Activated naive CD4-positive, alpha-beta T cell treated with anti-CD3 and anti-CD28 coated beads, Interleukin-2, amount 50 U/mL, for 24 hours (primary cell): Measurements from ENCODE around the gene FOXA2.
"Not testable (repeated sequence)": the region's sequence is repeated elsewhere in the genome, so short reads cannot be mapped to it uniquely, and the experiment has no call there.

Experiments
- H3K27ac Mint-ChIP-seq: one replicate; pipeline ENCODE4 v1.8.0; 2021; ENCODE audit warnings: mild to moderate bottlenecking, mixed read lengths
- H3K27me3 Mint-ChIP-seq: one replicate; pipeline ENCODE4 v1.8.0; 2021; ENCODE audit warnings: mixed read lengths
- H3K36me3 Mint-ChIP-seq: one replicate; pipeline ENCODE4 v1.8.0; 2021; ENCODE audit warnings: mixed read lengths
- H3K4me1 Mint-ChIP-seq: one replicate; pipeline ENCODE4 v1.8.0; 2021; ENCODE audit warnings: mixed read lengths
- H3K4me3 Mint-ChIP-seq: one replicate; pipeline ENCODE4 v1.8.0; 2021; ENCODE audit warnings: mild to moderate bottlenecking, mixed read lengths
- H3K9me3 Mint-ChIP-seq: one replicate; pipeline ENCODE4 v1.8.0; 2021; ENCODE audit warnings: mixed read lengths

The FOXA2 gene

GRCh38 chr20:22562620-22563019 is 21.8 kb downstream of the FOXA2 start:
- H3K9me3 Mint-ChIP-seq: no peaks in the 10 kb centered on the region
- no peaks in the 10 kb centered on the region for H3K4me1 Mint-ChIP-seq
- H3K36me3 Mint-ChIP-seq: no peaks in the 10 kb centered on the region
- no peak overlapping the region for H3K4me3 Mint-ChIP-seq
- H3K27ac Mint-ChIP-seq: no peak overlapping the region
- peaks cover 40% of the 10 kb centered on the region for H3K27me3 Mint-ChIP-seq

- H3K36me3 Mint-ChIP-seq: no peaks in the 10 kb centered on the region
- H3K27me3 Mint-ChIP-seq: peaks cover 36% of the 10 kb centered on the region
- H3K9me3 Mint-ChIP-seq: no peaks in the 10 kb centered on the region
- H3K4me1 Mint-ChIP-seq: no peaks in the 10 kb centered on the region
- H3K27ac Mint-ChIP-seq: no peak overlapping the region
- no peak overlapping the region for H3K4me3 Mint-ChIP-seq
Measured at GRCh38 chr20:22561965-22562577, 22.3 kb downstream of the FOXA2 start.

- Mint-ChIP-seq H3K36me3 (no peaks in the 10 kb centered on the region), H3K27me3 (peaks cover 31% of the 10 kb centered on the region), H3K4me3 (no peak overlapping the region), H3K27ac (no peak overlapping the region), H3K9me3 (no peaks in the 10 kb centered on the region), H3K4me1 (no peaks in the 10 kb centered on the region)
Measured at GRCh38 chr20:22560817-22561216, 23.6 kb downstream of the FOXA2 start.

GRCh38 chr20:22559711-22560318 is 24.6 kb downstream of the FOXA2 start:
- no peaks in the 10 kb centered on the region for H3K4me1 Mint-ChIP-seq
- no peaks in the 10 kb centered on the region for H3K36me3 Mint-ChIP-seq
- no peak overlapping the region for H3K4me3 Mint-ChIP-seq
- no peak overlapping the region for H3K27ac Mint-ChIP-seq
- no peaks in the 10 kb centered on the region for H3K9me3 Mint-ChIP-seq
- H3K27me3 Mint-ChIP-seq: peaks cover 29% of the 10 kb centered on the region

GRCh38 chr20:22557403-22558276 is 26.7 kb downstream of the FOXA2 start:
- Mint-ChIP-seq H3K36me3 (no peaks in the 10 kb centered on the region), H3K4me1 (no peaks in the 10 kb centered on the region), H3K9me3 (peaks cover 9% of the 10 kb centered on the region), H3K27me3 (peaks cover 27% of the 10 kb centered on the region), H3K4me3 (no peak overlapping the region), H3K27ac (no peak overlapping the region)

- Mint-ChIP-seq H3K27ac (no peak overlapping the region), H3K9me3 (peaks cover 9% of the 10 kb centered on the region), H3K4me1 (no peaks in the 10 kb centered on the region), H3K27me3 (peaks cover 22% of the 10 kb centered on the region), H3K36me3 (no peaks in the 10 kb centered on the region), H3K4me3 (no peak overlapping the region)
Measured at GRCh38 chr20:22556565-22557056, 27.8 kb downstream of the FOXA2 start.

GRCh38 chr20:22555791-22556564 is 28.4 kb downstream of the FOXA2 start:
- Mint-ChIP-seq H3K27ac (no peak overlapping the region), H3K27me3 (peaks cover 22% of the 10 kb centered on the region), H3K4me3 (no peak overlapping the region), H3K4me1 (no peaks in the 10 kb centered on the region), H3K36me3 (no peaks in the 10 kb centered on the region), H3K9me3 (peaks cover 9% of the 10 kb centered on the region)

- Mint-ChIP-seq H3K4me1 (no peaks in the 10 kb centered on the region), H3K27ac (no peak overlapping the region), H3K27me3 (peaks cover 9% of the 10 kb centered on the region), H3K4me3 (no peak overlapping the region), H3K36me3 (no peaks in the 10 kb centered on the region), H3K9me3 (peaks cover 9% of the 10 kb centered on the region)
Measured at GRCh38 chr20:22554391-22554790, 30.0 kb downstream of the FOXA2 start.

- H3K4me3 Mint-ChIP-seq, H3K9me3 Mint-ChIP-seq, H3K4me1 Mint-ChIP-seq, H3K36me3 Mint-ChIP-seq, H3K27me3 Mint-ChIP-seq, H3K27ac Mint-ChIP-seq: not testable (repeated sequence)
Measured at GRCh38 chr20:22550514-22550913, 33.9 kb downstream of the FOXA2 start.

- H3K27me3 Mint-ChIP-seq: peaks cover 1% of the 10 kb centered on the region
- H3K9me3 Mint-ChIP-seq: peaks cover 3% of the 10 kb centered on the region
- H3K4me1 Mint-ChIP-seq: no peaks in the 10 kb centered on the region
- H3K4me3 Mint-ChIP-seq: no peak overlapping the region
- no peaks in the 10 kb centered on the region for H3K36me3 Mint-ChIP-seq
- H3K27ac Mint-ChIP-seq: no peak overlapping the region
Measured at GRCh38 chr20:22548040-22548439, 36.3 kb downstream of the FOXA2 start.

- Mint-ChIP-seq H3K36me3 (no peaks in the 10 kb centered on the region), H3K9me3 (no peaks in the 10 kb centered on the region), H3K27ac (no peak overlapping the region), H3K27me3 (peaks cover 2% of the 10 kb centered on the region), H3K4me1 (no peaks in the 10 kb centered on the region), H3K4me3 (no peak overlapping the region)
Measured at GRCh38 chr20:22546344-22546743, 38.0 kb downstream of the FOXA2 start.

GRCh38 chr20:22545045-22545444 is 39.3 kb downstream of the FOXA2 start:
- Mint-ChIP-seq H3K27me3 (peaks cover 2% of the 10 kb centered on the region), H3K27ac (no peak overlapping the region), H3K36me3 (no peaks in the 10 kb centered on the region), H3K4me1 (no peaks in the 10 kb centered on the region), H3K4me3 (no peak overlapping the region), H3K9me3 (no peaks in the 10 kb centered on the region)

GRCh38 chr20:22544462-22544861 is 39.9 kb downstream of the FOXA2 start:
- no peaks in the 10 kb centered on the region for H3K4me1 Mint-ChIP-seq
- no peak overlapping the region for H3K4me3 Mint-ChIP-seq
- H3K36me3 Mint-ChIP-seq: no peaks in the 10 kb centered on the region
- no peaks in the 10 kb centered on the region for H3K9me3 Mint-ChIP-seq
- peaks cover 2% of the 10 kb centered on the region for H3K27me3 Mint-ChIP-seq
- H3K27ac Mint-ChIP-seq: no peak overlapping the region

- no peak overlapping the region for H3K4me3 Mint-ChIP-seq
- peaks cover 7% of the 10 kb centered on the region for H3K9me3 Mint-ChIP-seq
- H3K36me3 Mint-ChIP-seq: no peaks in the 10 kb centered on the region
- no peaks in the 10 kb centered on the region for H3K4me1 Mint-ChIP-seq
- H3K27me3 Mint-ChIP-seq: peaks cover 2% of the 10 kb centered on the region
- H3K27ac Mint-ChIP-seq: no peak overlapping the region
Measured at GRCh38 chr20:22542427-22542826, 41.9 kb downstream of the FOXA2 start.

GRCh38 chr20:22540832-22541231 is 43.5 kb downstream of the FOXA2 start:
- H3K9me3 Mint-ChIP-seq: peaks cover 7% of the 10 kb centered on the region
- no peak overlapping the region for H3K27ac Mint-ChIP-seq
- no peaks in the 10 kb centered on the region for H3K36me3 Mint-ChIP-seq
- H3K27me3 Mint-ChIP-seq: peaks cover 2% of the 10 kb centered on the region
- H3K4me1 Mint-ChIP-seq: no peaks in the 10 kb centered on the region
- no peak overlapping the region for H3K4me3 Mint-ChIP-seq
